H1 (cell line): ENCODE results near the gene TBC1D24. TPM values are rescaled to one million over a fixed set of nuclear protein-coding genes. Genes with fewer than 3 reads are reported as not detected.

ENCODE experiments used
- CTCF ChIA-PET: fragments of 300-600 bp; sonication (Branson Sonifier 250); formaldehyde crosslinking; loops from one replicate; lab custom pipeline; 2021; ENCODE audit not compliant: partially characterized antibody; lab: Charles Lee
- POLR2A ChIA-PET: fragments of 300-600 bp; sonication (Branson Sonifier 250); formaldehyde crosslinking; loops from one replicate; lab custom pipeline; 2021; ENCODE audit warnings: inconsistent platforms; ENCODE audit not compliant: partially characterized antibody; lab: Charles Lee
- DNase-seq, 2 experiments: peaks; one replicate each; pipeline versions ENCODE4 v3.0.0 to v3.0.0-alpha.2; 2010 to 2022; ENCODE audit warnings: low spot score in 2 of 2, low read depth in 1 of 2, mixed read lengths in 1 of 2
- FAIRE-seq: peaks from 2 replicates; lab custom pipeline; 2011; peaks lifted over from hg19 to GRCh38; lab: Jason Lieb, UNC
- H2AFZ ChIP-seq: 2 replicates; pipeline ENCODE4 v1.8.1; 2012; ENCODE audit warnings: low read length, inconsistent platforms
- H2AK5ac ChIP-seq: 2 replicates; pipeline ENCODE4 v1.6.1; 2013; ENCODE audit warnings: low read depth, low read length
- H2BK120ac ChIP-seq: replicated peaks from 2 replicates; pipeline ENCODE3; 2013; ENCODE audit warnings: low read depth, low read length, inconsistent platforms
- H2BK12ac ChIP-seq: 2 replicates; pipeline ENCODE4 v1.6.1; 2013; ENCODE audit warnings: low read depth, low read length
- H2BK15ac ChIP-seq: 2 replicates; pipeline ENCODE4 v1.6.1; 2013; ENCODE audit warnings: low read length
- H2BK20ac ChIP-seq: 2 replicates; pipeline ENCODE4 v1.6.1; 2013; ENCODE audit warnings: low read length
- H2BK5ac ChIP-seq: 2 replicates; pipeline ENCODE4 v1.6.1; 2013; ENCODE audit warnings: low read depth, low read length
- H3K14ac ChIP-seq: 2 replicates; pipeline ENCODE4 v1.6.1; 2013; ENCODE audit warnings: inconsistent platforms; ENCODE audit not compliant: insufficient read length
- H3K18ac ChIP-seq: 2 replicates; pipeline ENCODE4 v1.6.1; 2013; ENCODE audit warnings: low read length; ENCODE audit errors: extremely low read depth
- H3K23ac ChIP-seq: 2 replicates; pipeline ENCODE4 v1.6.1; 2013; ENCODE audit warnings: inconsistent platforms; ENCODE audit not compliant: insufficient read length
- H3K23me2 ChIP-seq: 2 replicates; pipeline ENCODE4 v1.6.1; 2013; ENCODE audit warnings: low read depth, low read length
- H3K27ac ChIP-seq: 2 replicates; pipeline ENCODE4 v1.6.1; 2011; ENCODE audit warnings: low read depth, low read length, inconsistent platforms
- H3K27me3 ChIP-seq, 4 experiments: replicated peaks in 1 of 4; 1 replicate in 1 of 4; 2 replicates in 3 of 4; pipeline versions ENCODE4 v1.6.1 to v1.8.1; 2011 to 2013; ENCODE audit warnings: low read length in 3 of 4, mild to moderate bottlenecking in 3 of 4, inconsistent platforms in 2 of 4, mixed read lengths in 2 of 4, moderate library complexity in 1 of 4; ENCODE audit not compliant: control insufficient read depth in 3 of 4, insufficient read depth in 3 of 4; ENCODE audit errors: extremely low read depth in 1 of 4
- H3K36me3 ChIP-seq, 4 experiments: 2 replicates each; pipeline versions ENCODE4 v1.6.1 to v1.8.1; 2011 to 2013; ENCODE audit warnings: mild to moderate bottlenecking in 4 of 4, low read length in 3 of 4, moderate library complexity in 2 of 4, control low read depth in 1 of 4, inconsistent platforms in 1 of 4; ENCODE audit not compliant: insufficient read depth in 4 of 4, control insufficient read depth in 2 of 4
- H3K4ac ChIP-seq: replicated peaks from 2 replicates; pipeline ENCODE3; 2013; ENCODE audit warnings: low read length, low read depth, mixed read lengths, inconsistent platforms; ENCODE audit not compliant: insufficient read length
- H3K4me1 ChIP-seq, 4 experiments: replicated peaks in 1 of 4; 1 replicate in 1 of 4; 2 replicates in 3 of 4; pipeline versions ENCODE4 v1.6.1 to v1.8.1; 2011 to 2013; ENCODE audit warnings: low read length in 3 of 4, inconsistent platforms in 2 of 4, mixed read lengths in 1 of 4; ENCODE audit not compliant: insufficient read depth in 4 of 4, control insufficient read depth in 3 of 4
- H3K4me2 ChIP-seq, 2 experiments: 2 replicates each; pipeline versions ENCODE4 v1.6.1 to v1.8.1; 2011 to 2013; ENCODE audit warnings: low read depth in 2 of 2, low read length in 2 of 2, control low read depth in 1 of 2, inconsistent platforms in 1 of 2, mild to moderate bottlenecking in 1 of 2; ENCODE audit not compliant: insufficient read depth in 1 of 2
- H3K4me3 ChIP-seq, 4 experiments: fragments of 200-600, 300-600 bp in 1 of 4; sonication (generic), shearing (Covaris generic), sonication (Bioruptor Twin) in 1 of 4; 2 replicates each; pipeline versions ENCODE4 v1.5.1 to v1.8.1; 2011 to 2016; ENCODE audit warnings: low read length in 4 of 4, low read depth in 3 of 4, control low read depth in 2 of 4, inconsistent platforms in 2 of 4, mild to moderate bottlenecking in 2 of 4, mixed read lengths in 1 of 4, moderate library complexity in 1 of 4; ENCODE audit not compliant: insufficient read depth in 2 of 4; ENCODE audit errors: extremely low read depth in 1 of 4
- H3K56ac ChIP-seq: replicated peaks from 2 replicates; pipeline ENCODE3; 2013; ENCODE audit warnings: low read depth, mild to moderate bottlenecking, mixed read lengths, low read length, inconsistent platforms; ENCODE audit not compliant: insufficient read length
- H3K79me1 ChIP-seq: 2 replicates; pipeline ENCODE4 v1.6.1; 2013; ENCODE audit warnings: low read depth, low read length, control low read depth
- H3K79me2 ChIP-seq, 2 experiments: 2 replicates each; pipeline versions ENCODE4 v1.6.1 to v1.8.1; 2012 to 2013; ENCODE audit warnings: low read length in 2 of 2, mild to moderate bottlenecking in 2 of 2, inconsistent platforms in 1 of 2; ENCODE audit not compliant: insufficient read depth in 2 of 2, control insufficient read depth in 1 of 2
- H3K9ac ChIP-seq, 4 experiments: replicated peaks in 1 of 4; 1 replicate in 1 of 4; 2 replicates in 3 of 4; pipeline versions ENCODE4 v1.6.1 to v1.8.1; 2011 to 2013; ENCODE audit warnings: low read depth in 3 of 4, low read length in 3 of 4, control low read depth in 2 of 4, mild to moderate bottlenecking in 2 of 4, moderate library complexity in 2 of 4, inconsistent platforms in 1 of 4; ENCODE audit errors: extremely low read depth in 1 of 4
- H3K9me3 ChIP-seq, 2 experiments: 2 replicates each; pipeline versions ENCODE4 v1.6.1 to v1.8.1; 2012 to 2013; ENCODE audit warnings: mild to moderate bottlenecking in 2 of 2, moderate library complexity in 2 of 2, control low read depth in 1 of 2, inconsistent platforms in 1 of 2, low read depth in 1 of 2, low read length in 1 of 2, mixed read lengths in 1 of 2; ENCODE audit not compliant: insufficient read depth in 2 of 2
- H4K20me1 ChIP-seq, 2 experiments: replicated peaks in 1 of 2; 2 replicates each; pipeline versions ENCODE3 to v1.8.1; 2011 to 2013; ENCODE audit warnings: inconsistent platforms in 2 of 2, low read length in 2 of 2, mild to moderate bottlenecking in 1 of 2; ENCODE audit not compliant: insufficient read depth in 2 of 2, control insufficient read depth in 1 of 2
- H4K5ac ChIP-seq: 2 replicates; pipeline ENCODE4 v1.6.1; 2013; ENCODE audit warnings: low read length, low read depth, mixed read lengths, inconsistent platforms; ENCODE audit not compliant: insufficient read length
- H4K8ac ChIP-seq: 2 replicates; pipeline ENCODE4 v1.8.0; 2013; ENCODE audit warnings: mild to moderate bottlenecking, moderate library complexity, low read length, inconsistent platforms; ENCODE audit not compliant: insufficient read depth; ENCODE audit errors: extremely low read depth
- H4K91ac ChIP-seq: replicated peaks from 2 replicates; pipeline ENCODE3; 2013; ENCODE audit warnings: low read length, mixed read lengths, inconsistent platforms; ENCODE audit not compliant: insufficient read length
- CBX8 ChIP-seq: fragments of 300-800, 300-1000 bp; sonication (generic); IDR thresholded peaks from 2 replicates; pipeline ENCODE4 v1.7.1; 2016; ENCODE audit warnings: low read depth, low read length, borderline replicate concordance
- CHD2 ChIP-seq: IDR thresholded peaks from 2 replicates; pipeline ENCODE4 v1.6.1; 2012; ENCODE audit warnings: low read length, improper control_type of control experiment
- CTBP2 ChIP-seq: IDR thresholded peaks from 2 replicates; pipeline ENCODE4 v1.7.0; 2011; ENCODE audit warnings: borderline replicate concordance, mild to moderate bottlenecking, moderate library complexity, mixed read lengths, low read length; ENCODE audit not compliant: insufficient read depth, insufficient read length
- FOSL1 ChIP-seq: IDR thresholded peaks from 2 replicates; pipeline ENCODE4 v1.6.1; 2011; ENCODE audit warnings: mild to moderate bottlenecking, low read depth, low read length, moderate library complexity; ENCODE audit not compliant: insufficient read depth
- GABPA ChIP-seq: IDR thresholded peaks from 2 replicates; pipeline ENCODE4 v1.6.1; 2011; ENCODE audit warnings: mild to moderate bottlenecking, low read length, moderate library complexity, borderline replicate concordance; ENCODE audit not compliant: insufficient read depth
- GTF2F1 ChIP-seq: IDR thresholded peaks from 2 replicates; pipeline ENCODE4 v1.6.1; 2012; ENCODE audit warnings: low read depth, low read length, improper control_type of control experiment, borderline replicate concordance
- SAP30 ChIP-seq: fragments of 300-600 bp; sonication (generic); IDR thresholded peaks from 2 replicates; pipeline ENCODE4 v1.7.1; 2012; ENCODE audit warnings: low read length, moderate library complexity, mild to moderate bottlenecking, inconsistent platforms; ENCODE audit not compliant: insufficient read depth, insufficient replicate concordance
- SIN3A ChIP-seq, 2 experiments: IDR thresholded peaks in 1 of 2; conservative IDR thresholded peaks in 1 of 2; 2 replicates each; pipeline ENCODE4 v1.6.1; 2011 to 2012; ENCODE audit warnings: low read length in 2 of 2, improper control_type of control experiment in 1 of 2, low read depth in 1 of 2, mild to moderate bottlenecking in 1 of 2
- SIX5 ChIP-seq: IDR thresholded peaks from 2 replicates; pipeline ENCODE4 v1.6.1; 2011; ENCODE audit warnings: mild to moderate bottlenecking, low read depth, low read length
- SP4 ChIP-seq: IDR thresholded peaks from 2 replicates; pipeline ENCODE4 v1.6.1; 2012; ENCODE audit warnings: low read length, inconsistent platforms
- SUZ12 ChIP-seq: fragments of 200-600 bp; sonication (generic); IDR thresholded peaks from 2 replicates; pipeline ENCODE4 v1.6.1; 2012; ENCODE audit warnings: mild to moderate bottlenecking, inconsistent platforms, low read length, moderate library complexity, mixed read lengths
- TAF1 ChIP-seq: IDR thresholded peaks from 2 replicates; pipeline ENCODE4 v1.6.1; 2011; ENCODE audit warnings: mild to moderate bottlenecking, low read depth, low read length
- ZNF274 ChIP-seq: IDR thresholded peaks from 2 replicates; pipeline ENCODE4 v1.7.0; 2012; ENCODE audit warnings: low read length, borderline replicate concordance; ENCODE audit errors: extremely low read depth
- WGBS, 2 experiments: shearing (Covaris generic) in 1 of 2; methylation state at CpG; one replicate each; pipeline versions ENCODE4 v1.1.6 to v1.1.7; 2013 to 2015; ENCODE audit warnings: low lambda C conversion rate in 2 of 2, mixed read lengths in 2 of 2, inconsistent platforms in 1 of 2, low coverage in 1 of 2, missing lambda C conversion rate in 1 of 2; ENCODE audit not compliant: insufficient replicate concordance in 2 of 2, insufficient coverage in 1 of 2, insufficient read length in 1 of 2; ENCODE audit errors: extremely low coverage in 1 of 2, missing lambda C conversion rate in 1 of 2; 5-methylcytosine and 5-hydroxymethylcytosine counted together
- polyA plus RNA-seq, 7 experiments: library from polyadenylated mRNA; depleted of rRNA in 3 of 7; stranded (reverse) in 5 of 7; unstranded in 2 of 7; fragments of >200 nt in 5 of 7; fragments of 200-250 nt in 2 of 7; gene quantifications; 1 replicate in 5 of 7; 2 replicates in 1 of 7; 4 replicates in 1 of 7; pipeline versions ENCODE4 v1.2.1 to v1.2.3, GENCODE V29; 2011 to 2013; ENCODE audit warnings: missing spikeins in 2 of 7, mixed read lengths in 2 of 7
- total RNA-seq: library from RNA; stranded (reverse); fragmentation: NEBNext Ultra II Directional; extraction: Animal tissue kit (Norgen Biotek cat#: 25700); gene quantifications from 2 replicates; pipeline ENCODE4 v1.2.1, GENCODE V29; 2021

The TBC1D24 gene
- total and polyA plus RNA-seq, 2 of the 8 experiments (the other 6 are each of a cell fraction or from before 2014, with no cell fraction given) = 8.7 to 21.5 TPM

- Histone ChIP-seq H2AFZ (no peak overlapping the region), H3K23me2 (peaks cover 5% of the 10 kb centered on the region; the same call in 1 of the 2 replicates), H3K79me1 (peaks cover 5% of the 10 kb centered on the region), H3K9ac (no peak overlapping the region), H3K4me2 (no peak overlapping the region), H3K4me1 (peaks cover 0 to 6% (median 1%) of the 10 kb centered on the region in 4 experiments; a peak in 3 of 7 replicates), H2BK120ac (no peak overlapping the region), H3K79me2 (peaks cover 0 to 8% of the 10 kb centered on the region in 2 experiments; a peak in 1 of 4 replicates), H3K56ac (no peak overlapping the region), H3K4ac (no peak overlapping the region), H2BK20ac (no peak overlapping the region), H3K9me3 (no peaks in the 10 kb centered on the region), H4K91ac (no peak overlapping the region), H3K36me3 (peaks cover 7 to 24% (median 16%) of the 10 kb centered on the region in 4 experiments), H3K4me3 (no peak overlapping the region), H2BK12ac (no peak overlapping the region), H4K8ac (no peak overlapping the region), H4K20me1 (peaks cover 2 to 10% of the 10 kb centered on the region in 2 experiments), H3K14ac (no peak overlapping the region), H3K23ac (no peak overlapping the region), H4K5ac (no peak overlapping the region), H3K27ac (no peak overlapping the region), H2BK5ac (no peak overlapping the region), H2AK5ac (no peak overlapping the region), H3K27me3 (no peaks in the 10 kb centered on the region), H3K18ac (no peak overlapping the region), H2BK15ac (no peak overlapping the region)
- POLR2A ChIA-PET = interaction anchor here (1.2 to 7.6 kb wide), 4 partner anchors 6 to 13 kb away, joined by 3 to 108 read pairs (median 13); partner anchors contain the start of genes ATP6V0C and CEMP1
- FAIRE-seq (no peak), DNase-seq (no peak)
- 89% methylated on average over 9 of the region's 9 CpGs; no CpG with 5 or more reads in 1 of the 2 experiments for WGBS, 2 experiments
- CTCF ChIA-PET = interaction anchor here (0.6 to 1.7 kb wide), 3 partner anchors 8 to 250 kb away, joined by 3 read pairs; no protein-coding TSS in a partner anchor
- TF ChIP-seq FOSL1 (no peak), GABPA (no peak), TAF1 (no peak), SIX5 (no peak), CTBP2 (no peak), ZNF274 (no peak), GTF2F1 (no peak), SUZ12 (no peak), CHD2 (no peak), SP4 (no peak), SIN3A (conservative IDR thresholded peaks at IDR 0.05 in 1 of 2, IDR thresholded peaks at IDR 0.05 in 1 of 2; ENCODE audit: low read depth in 1 of 2, low read length in 2 of 2) (no peak), CBX8 (no peak), SAP30 (no peak)
Measured at GRCh38 chr16:2524339-2524938, 49.5 kb downstream of the TBC1D24 start.
